MCF 10A (cell line): Measurements from ENCODE around the gene NHERF2. TPM values are rescaled to one million over a fixed set of nuclear protein-coding genes. Genes with fewer than 3 reads are reported as not detected.
A peak's percentile ranks its signal among the peaks of the same experiment; 100 is the strongest.

Experiments
- BruUV-seq: library from RNA; stranded (reverse); fragments of 400-500 nt; replicated peaks from 2 replicates; lab custom pipeline; 2021; lab: Mats Ljungman, UMichigan
- CTCF ChIA-PET: fragments of 300-600 bp; sonication (Branson Sonifier 250); formaldehyde crosslinking; extraction: SDS; loops from one replicate; lab custom pipeline; 2021; ENCODE audit warnings: antibody characterized with exemption, inconsistent platforms; lab: Yijun Ruan, JAX
- POLR2A ChIA-PET: fragments of 300-600, 350-650 bp; sonication (Branson Sonifier 250); formaldehyde crosslinking; extraction: SDS; loops from one replicate; lab custom pipeline; 2020; ENCODE audit warnings: antibody characterized with exemption, inconsistent platforms; lab: Yijun Ruan, JAX
- DNase-seq: peaks from one replicate; pipeline ENCODE4 v3.0.0-alpha.2; 2018; ENCODE audit not compliant: unreplicated experiment
- H3K27ac Mint-ChIP-seq: one replicate; pipeline ENCODE4 v1.8.0; 2022; ENCODE audit warnings: mild to moderate bottlenecking, low read depth, mixed read lengths; ENCODE audit not compliant: unreplicated experiment
- H3K27me3 Mint-ChIP-seq: one replicate; pipeline ENCODE4 v1.8.0; 2022; ENCODE audit warnings: mixed read lengths; ENCODE audit not compliant: insufficient read depth, unreplicated experiment
- H3K36me3 Mint-ChIP-seq: one replicate; pipeline ENCODE4 v1.8.0; 2022; ENCODE audit warnings: mild to moderate bottlenecking, moderate library complexity, mixed read lengths; ENCODE audit not compliant: insufficient read depth, unreplicated experiment
- H3K4me1 Mint-ChIP-seq: one replicate; pipeline ENCODE4 v1.8.0; 2022; ENCODE audit warnings: mixed read lengths; ENCODE audit not compliant: insufficient read depth, unreplicated experiment
- H3K4me3 Mint-ChIP-seq: one replicate; pipeline ENCODE4 v1.8.0; 2022; ENCODE audit warnings: mild to moderate bottlenecking, moderate library complexity, mixed read lengths; ENCODE audit not compliant: unreplicated experiment
- H3K9me3 Mint-ChIP-seq: one replicate; pipeline ENCODE4 v1.8.0; 2022; ENCODE audit warnings: mixed read lengths; ENCODE audit not compliant: unreplicated experiment
- intact Hi-C: fragments of 100-400 bp; cut with micrococcal nuclease; formaldehyde crosslinking; loops from 2 replicates; pipeline ENCODE4 v1.14.1; 2022
- total RNA-seq: library from RNA; stranded (reverse); gene quantifications from 2 replicates; pipeline ENCODE4 v1.2.3, GENCODE V29; 2022
- TF ChIP-seq, protein P1 (sequence below): fragments of 200-600 bp; IDR thresholded peaks from one replicate; pipeline ENCODE4 v1.8.0; 2022; ENCODE audit warnings: antibody characterized with exemption, mild to moderate bottlenecking; ENCODE audit not compliant: unreplicated experiment

Gene NHERF2
- total RNA-seq, 1 experiment from 2014 or later, result 14.5 TPM

GRCh38 chr16:1990351-1991134 is 36.2 kb upstream of the NHERF2 start:
- Mint-ChIP-seq H3K9me3 (no peaks in the 10 kb centered on the region), H3K4me3 (no peak overlapping the region), H3K36me3 (peaks cover 34% of the 10 kb centered on the region), H3K27ac (no peak overlapping the region), H3K27me3 (no peaks in the 10 kb centered on the region), H3K4me1 (peaks cover 17% of the 10 kb centered on the region)
- intact Hi-C loops, result no loop called here
- POLR2A ChIA-PET, result interaction anchor here (0.7 kb wide), 2 partner anchors 11 to 48 kb away, joined by 3 to 4 read pairs; no protein-coding TSS in a partner anchor
- CTCF ChIA-PET, result interaction anchor here (1.1 kb wide), 1 partner anchor 562 kb away, joined by 3 read pairs; no protein-coding TSS in a partner anchor
- no TSS peak for BruUV-seq
- no peak for DNase-seq
- TF ChIP-seq, protein P1, sequence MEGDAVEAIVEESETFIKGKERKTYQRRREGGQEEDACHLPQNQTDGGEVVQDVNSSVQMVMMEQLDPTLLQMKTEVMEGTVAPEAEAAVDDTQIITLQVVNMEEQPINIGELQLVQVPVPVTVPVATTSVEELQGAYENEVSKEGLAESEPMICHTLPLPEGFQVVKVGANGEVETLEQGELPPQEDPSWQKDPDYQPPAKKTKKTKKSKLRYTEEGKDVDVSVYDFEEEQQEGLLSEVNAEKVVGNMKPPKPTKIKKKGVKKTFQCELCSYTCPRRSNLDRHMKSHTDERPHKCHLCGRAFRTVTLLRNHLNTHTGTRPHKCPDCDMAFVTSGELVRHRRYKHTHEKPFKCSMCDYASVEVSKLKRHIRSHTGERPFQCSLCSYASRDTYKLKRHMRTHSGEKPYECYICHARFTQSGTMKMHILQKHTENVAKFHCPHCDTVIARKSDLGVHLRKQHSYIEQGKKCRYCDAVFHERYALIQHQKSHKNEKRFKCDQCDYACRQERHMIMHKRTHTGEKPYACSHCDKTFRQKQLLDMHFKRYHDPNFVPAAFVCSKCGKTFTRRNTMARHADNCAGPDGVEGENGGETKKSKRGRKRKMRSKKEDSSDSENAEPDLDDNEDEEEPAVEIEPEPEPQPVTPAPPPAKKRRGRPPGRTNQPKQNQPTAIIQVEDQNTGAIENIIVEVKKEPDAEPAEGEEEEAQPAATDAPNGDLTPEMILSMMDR, result no peak

DNA sequence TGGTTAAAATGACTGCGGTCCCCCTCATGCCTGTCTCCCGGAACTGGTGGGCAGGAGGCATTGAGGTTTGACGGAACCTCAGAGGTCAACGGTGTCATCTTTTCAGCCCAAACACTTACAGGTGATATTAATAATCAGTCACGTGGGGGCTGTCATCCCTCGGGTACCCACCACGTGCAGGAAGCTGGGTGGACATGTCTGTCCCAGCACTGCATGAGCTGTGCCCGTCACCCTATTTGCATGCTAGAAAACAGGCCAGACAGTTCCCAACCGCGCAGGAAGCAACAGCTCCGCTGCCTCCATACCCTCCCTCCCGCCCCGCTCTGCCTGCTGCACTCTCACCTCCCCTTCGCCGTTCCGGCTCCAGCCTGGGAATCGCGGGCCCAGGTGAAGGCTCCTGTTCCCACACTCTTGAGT is 35.6 kb upstream of the NHERF2 start:
- POLR2A ChIA-PET, result interaction anchor here (0.7 kb wide), 1 partner anchor 12 kb away, joined by 3 read pairs; no protein-coding TSS in a partner anchor
- Mint-ChIP-seq H3K27ac (no peak overlapping the region), H3K36me3 (peaks cover 33% of the 10 kb centered on the region), H3K4me1 (peaks cover 18% of the 10 kb centered on the region), H3K9me3 (no peaks in the 10 kb centered on the region), H3K27me3 (no peaks in the 10 kb centered on the region), H3K4me3 (no peak overlapping the region)
- no peak for DNase-seq
- CTCF ChIA-PET, result interaction anchor here (0.5 to 1.1 kb wide), 2 partner anchors 25 to 563 kb away, joined by 3 read pairs; no protein-coding TSS in a partner anchor
- no TSS peak for BruUV-seq
- intact Hi-C loops, result no loop called here
- TF ChIP-seq, protein P1, result no peak

DNA sequence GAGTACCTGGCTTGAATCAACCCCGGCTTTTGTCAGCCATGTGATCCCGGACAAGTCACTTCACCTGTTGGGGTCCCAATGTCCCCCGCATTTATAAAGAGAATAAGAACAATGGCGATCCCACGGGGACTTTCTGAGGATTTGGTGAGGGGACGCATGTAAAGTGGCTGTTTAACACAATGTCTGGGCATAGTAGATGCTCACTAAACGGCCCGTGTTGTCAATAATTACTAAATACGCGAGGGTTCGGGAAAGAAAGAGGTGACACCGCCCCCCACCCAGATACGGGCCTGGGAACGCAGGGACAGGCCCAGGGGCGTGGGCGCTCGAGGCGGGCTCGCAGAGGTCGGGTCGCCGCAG is 35.1 kb upstream of the NHERF2 start:
- CTCF ChIA-PET, result interaction anchor here (0.5 kb wide), 1 partner anchor 25 kb away, joined by 3 read pairs; no protein-coding TSS in a partner anchor
- Mint-ChIP-seq H3K9me3 (no peaks in the 10 kb centered on the region), H3K36me3 (peaks cover 32% of the 10 kb centered on the region), H3K4me3 (no peak overlapping the region), H3K27me3 (no peaks in the 10 kb centered on the region), H3K4me1 (peaks cover 18% of the 10 kb centered on the region), H3K27ac (no peak overlapping the region)
- BruUV-seq, result no TSS peak
- POLR2A ChIA-PET, result no interaction called here
- DNase-seq, result no peak
- TF ChIP-seq, protein P1, result no peak
- intact Hi-C loops, result no loop called here

- intact Hi-C loops, result no loop called here
- BruUV-seq, result no TSS peak
- Mint-ChIP-seq H3K9me3 (no peaks in the 10 kb centered on the region), H3K27ac (no peak overlapping the region), H3K27me3 (no peaks in the 10 kb centered on the region), H3K4me1 (peaks cover 18% of the 10 kb centered on the region), H3K36me3 (peaks cover 37% of the 10 kb centered on the region), H3K4me3 (no peak overlapping the region)
- peak; percentile 79 for DNase-seq
- TF ChIP-seq, protein P1, result no peak
- POLR2A ChIA-PET, result no interaction called here
- CTCF ChIA-PET, result interaction anchor here (0.6 to 1.5 kb wide), 2 partner anchors 12 to 159 kb away, joined by 3 to 6 read pairs; no protein-coding TSS in a partner anchor
These were observed 34.6 kb upstream of the NHERF2 start for GRCh38 chr16:1991948-1992703.
